ENCODE data around the gene ELOVL6.

ELOVL6 gene

GRCh38 chr4:110019153-110019552, 179.3 kb downstream of the ELOVL6 start:
- no peak for DNase-seq

GRCh38 chr4:110014233-110014632, 184.2 kb downstream of the ELOVL6 start:
- no peak for DNase-seq

GRCh38 chr4:110012917-110013316, 185.5 kb downstream of the ELOVL6 start:
- no peak for DNase-seq

GRCh38 chr4:110010797-110011196, 187.6 kb downstream of the ELOVL6 start:
- no peak for DNase-seq

GRCh38 chr4:110009550-110009949, 188.9 kb downstream of the ELOVL6 start:
- DNase-seq = peak; percentile 33

- no peak for DNase-seq
Measured at GRCh38 chr4:110008540-110008939, 189.9 kb downstream of the ELOVL6 start.

GRCh38 chr4:110007217-110007616, 191.2 kb downstream of the ELOVL6 start:
- no peak for DNase-seq

GRCh38 chr4:110005461-110006056, 192.9 kb downstream of the ELOVL6 start:
- DNase-seq = peak; percentile 72

- peak; percentile 11 for DNase-seq
Measured at GRCh38 chr4:110004556-110004955, 193.9 kb downstream of the ELOVL6 start.

GRCh38 chr4:110003401-110004187, 194.8 kb downstream of the ELOVL6 start:
- no peak for DNase-seq

GRCh38 chr4:110002326-110002725, 196.1 kb downstream of the ELOVL6 start:
- no peak for DNase-seq

- DNase-seq = no peak
Measured at GRCh38 chr4:109999585-109999912, 198.9 kb downstream of the ELOVL6 start.

GRCh38 chr4:109998867-109999584, 199.4 kb downstream of the ELOVL6 start:
- DNase-seq = peak; percentile 64

- DNase-seq = no peak
Measured at GRCh38 chr4:109996526-109996925, 201.9 kb downstream of the ELOVL6 start.
